CD4-positive, alpha-beta memory T cell (primary cell): Measurements from ENCODE around the gene CPLX3. TPM values are rescaled to one million over a fixed set of nuclear protein-coding genes. Genes with fewer than 3 reads are reported as not detected.

Source experiments
- CTCF ChIA-PET: fragments of 350-600 bp; sonication (Branson Sonifier 250); formaldehyde crosslinking; loops from one replicate; lab custom pipeline; 2021; ENCODE audit warnings: inconsistent platforms; ENCODE audit not compliant: partially characterized antibody; lab: Charles Lee
- POLR2A ChIA-PET: fragments of 350-600 bp; sonication (Branson Sonifier 250); formaldehyde crosslinking; loops from one replicate; lab custom pipeline; 2021; ENCODE audit not compliant: partially characterized antibody; lab: Charles Lee
- DNase-seq, 5 donors: peaks; one replicate each; pipeline versions ENCODE4 v3.0.0 to v3.0.0-alpha.2; 2020 to 2022; ENCODE audit warnings: mixed read lengths in 1 of 5
- H3K27ac ChIP-seq: one replicate; pipeline ENCODE4 v1.7.0; 2013; ENCODE audit warnings: low read depth, low read length
- H3K27me3 ChIP-seq: 2 replicates; pipeline ENCODE4 v1.7.0; 2013; ENCODE audit warnings: mild to moderate bottlenecking, low read length, moderate library complexity; ENCODE audit not compliant: insufficient read depth
- H3K36me3 ChIP-seq: 2 replicates; pipeline ENCODE4 v1.7.0; 2013; ENCODE audit warnings: mild to moderate bottlenecking, low read length, moderate library complexity; ENCODE audit not compliant: insufficient read depth
- H3K4me1 ChIP-seq: 2 replicates; pipeline ENCODE4 v1.7.0; 2013; ENCODE audit warnings: mild to moderate bottlenecking, low read length, moderate library complexity; ENCODE audit not compliant: insufficient read depth
- H3K4me3 ChIP-seq, 2 donors: one replicate each; pipeline ENCODE4 v1.7.0; 2013; ENCODE audit warnings: low read length in 2 of 2, mild to moderate bottlenecking in 1 of 2
- H3K9me3 ChIP-seq, 2 donors: one replicate each; pipeline ENCODE4 v1.7.0; 2013; ENCODE audit warnings: low read length in 2 of 2, control low read depth in 1 of 2; ENCODE audit not compliant: control insufficient read depth in 1 of 2
- H3K27ac Mint-ChIP-seq, 7 donors: one replicate each; pipeline ENCODE4 v1.8.0; 2020 to 2021; ENCODE audit warnings: mixed read lengths in 7 of 7, mild to moderate bottlenecking in 6 of 7, inconsistent platforms in 3 of 7, moderate library complexity in 3 of 7
- H3K27me3 Mint-ChIP-seq, 2 donors: one replicate each; pipeline ENCODE4 v1.8.0; 2020 to 2021; ENCODE audit warnings: mixed read lengths in 2 of 2
- H3K36me3 Mint-ChIP-seq, 2 donors: one replicate each; pipeline ENCODE4 v1.8.0; 2020 to 2021; ENCODE audit warnings: mixed read lengths in 2 of 2, inconsistent platforms in 1 of 2, mild to moderate bottlenecking in 1 of 2
- H3K4me1 Mint-ChIP-seq, 4 donors: one replicate each; pipeline ENCODE4 v1.8.0; 2020 to 2021; ENCODE audit warnings: mixed read lengths in 4 of 4, mild to moderate bottlenecking in 1 of 4
- H3K4me3 Mint-ChIP-seq, 8 donors: one replicate each; pipeline ENCODE4 v1.8.0; 2020 to 2021; ENCODE audit warnings: mixed read lengths in 8 of 8, mild to moderate bottlenecking in 7 of 8, moderate library complexity in 6 of 8, inconsistent platforms in 3 of 8
- H3K9me3 Mint-ChIP-seq, 8 donors: one replicate each; pipeline ENCODE4 v1.8.0; 2020 to 2021; ENCODE audit warnings: mixed read lengths in 8 of 8, mild to moderate bottlenecking in 5 of 8, inconsistent platforms in 3 of 8, moderate library complexity in 1 of 8
- intact Hi-C: fragments of 100-400 bp; cut with micrococcal nuclease; formaldehyde crosslinking; loops from one replicate; pipeline ENCODE4 v1.15.1; 2023
- polyA plus RNA-seq, 2 donors: library from polyadenylated mRNA; unstranded; fragments of 300-500 nt; fragmentation: Illumina TruSeq; gene quantifications; one replicate each; pipeline ENCODE4 v1.2.3, GENCODE V29; 2021
- total RNA-seq, 2 experiments: library from RNA; stranded (reverse); gene quantifications; one replicate each; pipeline ENCODE4 v1.2.3, GENCODE V29; 2021

The CPLX3 gene
- total and polyA plus RNA-seq, 4 experiments from 2014 or later, result not detected

GRCh38 chr15:74788042-74788682, 38.3 kb upstream of the CPLX3 start:
- peaks cover 96% of the 10 kb centered on the region for H3K4me1 ChIP-seq
- no peaks in the 10 kb centered on the region for H3K27me3 ChIP-seq
- CTCF ChIA-PET, result interaction anchor here (0.7 to 36.4 kb wide), 18 partner anchors 7 to 171 kb away, joined by 3 to 1908 read pairs (median 4); partner anchors contain the start of genes CLK3, COX5A, CSK and LMAN1L
- Mint-ChIP-seq H3K27me3 (no peaks in the 10 kb centered on the region), H3K4me1 (peaks cover 43 to 98% (median 72%) of the 10 kb centered on the region in 4 donors), H3K27ac (peak overlapping the region; percentile 95 to 99 (median 98)), H3K9me3 (peaks cover 0 to 3% (median 0%) of the 10 kb centered on the region in 8 donors), H3K36me3 (peaks cover 13 to 52% of the 10 kb centered on the region in 2 donors), H3K4me3 (peak overlapping the region; percentile 85 to 96 (median 92))
- no peaks in the 10 kb centered on the region for H3K9me3 ChIP-seq
- peaks cover 11% of the 10 kb centered on the region for H3K36me3 ChIP-seq
- intact Hi-C loops, result loop anchor here (5.0 kb wide), 2 partner anchors 149 to 171 kb away; partner anchors contain the start of genes CLK3 and COX5A
- peak overlapping the region; percentile 55 to 69 for H3K4me3 ChIP-seq
- POLR2A ChIA-PET, result interaction anchor here (0.7 to 24.9 kb wide), 21 partner anchors 2 to 666 kb away, joined by 3 to 1342 read pairs (median 7); partner anchors contain the start of genes C15orf39, CLK3, COX5A and CSK
- DNase-seq, result peak in 1 of 5 donors; percentile 27
- peak overlapping the region; percentile 86 for H3K27ac ChIP-seq

DNA sequence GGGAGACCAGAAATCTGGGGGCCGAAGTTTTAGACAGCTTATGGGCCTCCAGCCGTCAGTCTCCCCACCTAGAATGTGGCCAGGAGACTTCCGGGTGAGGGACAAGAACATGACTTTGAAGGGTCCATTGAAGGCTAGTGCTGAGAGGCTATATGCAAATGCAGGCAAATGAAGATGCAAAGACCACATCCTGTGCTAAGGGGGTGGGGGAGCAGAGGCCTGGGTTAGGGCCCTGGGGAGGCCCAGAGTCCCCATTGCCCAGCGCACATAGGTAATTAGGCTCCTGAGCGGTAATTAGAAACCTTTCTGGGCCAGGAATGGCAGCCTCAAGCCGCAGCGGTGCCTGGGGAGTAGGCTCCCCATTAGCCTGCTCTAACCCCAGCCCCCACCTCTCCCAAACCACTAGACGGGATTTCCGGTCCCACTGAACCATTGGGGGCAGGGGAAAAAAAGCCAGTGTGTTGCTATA, 37.7 kb upstream of the CPLX3 start:
- H3K9me3 Mint-ChIP-seq, result peaks cover 0 to 3% (median 0%) of the 10 kb centered on the region in 8 donors
- Histone ChIP-seq H3K27ac (peak overlapping the region; percentile 86), H3K4me1 (peaks cover 97% of the 10 kb centered on the region), H3K9me3 (no peaks in the 10 kb centered on the region), H3K36me3 (peaks cover 11% of the 10 kb centered on the region), H3K27me3 (no peaks in the 10 kb centered on the region), H3K4me3 (peak overlapping the region; percentile 55 to 69)
- peaks cover 13 to 50% of the 10 kb centered on the region in 2 donors for H3K36me3 Mint-ChIP-seq
- POLR2A ChIA-PET, result interaction anchor here (0.8 to 24.9 kb wide), 16 partner anchors 1 to 666 kb away, joined by 3 to 1342 read pairs (median 12); partner anchors contain the start of genes CLK3, CSK, FAM219B and MAN2C1
- peak overlapping the region; percentile 85 to 96 (median 92) for H3K4me3 Mint-ChIP-seq
- peak; percentile 61 to 81 (median 64) for DNase-seq
- no peaks in the 10 kb centered on the region for H3K27me3 Mint-ChIP-seq
- intact Hi-C loops, result loop anchor here (1.0 to 5.0 kb wide), 3 partner anchors 7 to 171 kb away; partner anchors contain the start of genes CLK3 and COX5A
- CTCF ChIA-PET, result interaction anchor here (0.7 to 36.4 kb wide), 14 partner anchors 6 to 172 kb away, joined by 3 to 1908 read pairs (median 6); partner anchors contain the start of genes CLK3, COX5A, CSK and LMAN1L
- peaks cover 47 to 98% (median 78%) of the 10 kb centered on the region in 4 donors for H3K4me1 Mint-ChIP-seq
- H3K27ac Mint-ChIP-seq, result peak overlapping the region; percentile 95 to 99 (median 98)

GRCh38 chr15:74789171-74789631, 37.2 kb upstream of the CPLX3 start:
- Mint-ChIP-seq H3K4me3 (peak overlapping the region; percentile 85 to 96 (median 92)), H3K4me1 (peaks cover 47 to 97% (median 78%) of the 10 kb centered on the region in 4 donors), H3K36me3 (peaks cover 13 to 49% of the 10 kb centered on the region in 2 donors), H3K27ac (peak overlapping the region; percentile 95 to 99 (median 98)), H3K9me3 (peaks cover 0 to 3% (median 0%) of the 10 kb centered on the region in 8 donors), H3K27me3 (no peaks in the 10 kb centered on the region)
- intact Hi-C loops, result loop anchor here (1.0 to 5.0 kb wide), 3 partner anchors 8 to 172 kb away; partner anchors contain the start of genes CLK3 and COX5A
- peak in 3 of 5 donors; percentile 39 to 67 (median 47) for DNase-seq
- Histone ChIP-seq H3K27ac (peak overlapping the region; percentile 86), H3K4me3 (peak overlapping the region; percentile 55 to 69), H3K9me3 (no peaks in the 10 kb centered on the region), H3K4me1 (peaks cover 98% of the 10 kb centered on the region), H3K36me3 (peaks cover 11% of the 10 kb centered on the region), H3K27me3 (no peaks in the 10 kb centered on the region)
- CTCF ChIA-PET, result interaction anchor here (2.1 to 36.4 kb wide), 4 partner anchors 6 to 156 kb away, joined by 6 to 1908 read pairs (median 992); partner anchors contain the start of genes COX5A, CSK and LMAN1L
- POLR2A ChIA-PET, result interaction anchor here (0.6 to 24.9 kb wide), 8 partner anchors 1 to 576 kb away, joined by 3 to 1342 read pairs (median 31); partner anchors contain the start of genes CLK3, CPLX3, CSK and FAM219B

GRCh38 chr15:74789741-74790079, 36.7 kb upstream of the CPLX3 start:
- H3K36me3 ChIP-seq, result peaks cover 11% of the 10 kb centered on the region
- peaks cover 49 to 96% (median 80%) of the 10 kb centered on the region in 4 donors for H3K4me1 Mint-ChIP-seq
- H3K27ac Mint-ChIP-seq, result peak overlapping the region; percentile 95 to 99 (median 98)
- DNase-seq, result no peak
- CTCF ChIA-PET, result interaction anchor here (9.3 to 36.4 kb wide), 3 partner anchors 5 to 156 kb away, joined by 77 to 1908 read pairs (median 1908); partner anchors contain the start of genes CSK and LMAN1L
- H3K36me3 Mint-ChIP-seq, result peaks cover 13 to 50% of the 10 kb centered on the region in 2 donors
- no peaks in the 10 kb centered on the region for H3K27me3 ChIP-seq
- peak overlapping the region; percentile 85 to 96 (median 92) for H3K4me3 Mint-ChIP-seq
- peaks cover 99% of the 10 kb centered on the region for H3K4me1 ChIP-seq
- H3K9me3 Mint-ChIP-seq, result peaks cover 0 to 3% (median 0%) of the 10 kb centered on the region in 8 donors
- POLR2A ChIA-PET, result interaction anchor here (0.6 to 24.9 kb wide), 8 partner anchors 0 to 577 kb away, joined by 3 to 1342 read pairs (median 31); partner anchors contain the start of genes CLK3, CPLX3, CSK and FAM219B
- no peaks in the 10 kb centered on the region for H3K27me3 Mint-ChIP-seq
- H3K4me3 ChIP-seq, result peak overlapping the region; percentile 55 to 69
- H3K9me3 ChIP-seq, result no peaks in the 10 kb centered on the region
- intact Hi-C loops, result loop anchor here (1.0 to 5.0 kb wide), 3 partner anchors 8 to 172 kb away; partner anchors contain the start of genes CLK3 and COX5A
- peak overlapping the region; percentile 86 for H3K27ac ChIP-seq

GRCh38 chr15:74790080-74790916, 36.1 kb upstream of the CPLX3 start:
- H3K9me3 ChIP-seq, result no peaks in the 10 kb centered on the region
- Mint-ChIP-seq H3K9me3 (peaks cover 0 to 3% (median 0%) of the 10 kb centered on the region in 8 donors), H3K36me3 (peaks cover 10 to 49% of the 10 kb centered on the region in 2 donors), H3K4me3 (peak overlapping the region; percentile 85 to 96 (median 92)), H3K27ac (peak overlapping the region; percentile 95 to 99 (median 98)), H3K27me3 (no peaks in the 10 kb centered on the region), H3K4me1 (peaks cover 51 to 96% (median 81%) of the 10 kb centered on the region in 4 donors)
- intact Hi-C loops, result no loop called here
- no peaks in the 10 kb centered on the region for H3K27me3 ChIP-seq
- peak in 1 of 5 donors; percentile 76 for DNase-seq
- peak overlapping the region; percentile 86 for H3K27ac ChIP-seq
- H3K4me3 ChIP-seq, result peak overlapping the region; percentile 7 to 69
- ChIA-PET CTCF (interaction anchor here (9.3 to 36.4 kb wide), 3 partner anchors 5 to 157 kb away, joined by 77 to 1908 read pairs (median 1908); partner anchors contain the start of genes CSK and LMAN1L), POLR2A (interaction anchor here (0.6 to 24.9 kb wide), 8 partner anchors 0 to 175 kb away, joined by 3 to 1342 read pairs (median 31); partner anchors contain the start of genes CLK3, CSK, MPI and ULK3)
- H3K4me1 ChIP-seq, result peaks cover 99% of the 10 kb centered on the region
- H3K36me3 ChIP-seq, result peaks cover 11% of the 10 kb centered on the region

- Histone ChIP-seq H3K4me1 (peaks cover 99% of the 10 kb centered on the region), H3K27ac (peak overlapping the region; percentile 86), H3K27me3 (no peaks in the 10 kb centered on the region), H3K36me3 (peaks cover 11% of the 10 kb centered on the region), H3K4me3 (no peak overlapping the region), H3K9me3 (no peaks in the 10 kb centered on the region)
- Mint-ChIP-seq H3K27me3 (no peaks in the 10 kb centered on the region), H3K36me3 (peaks cover 11 to 48% of the 10 kb centered on the region in 2 donors), H3K27ac (peak overlapping the region; percentile 82 to 99 (median 92)), H3K4me3 (peak overlapping the region in 7 of 8 donors; percentile 70 to 96 (median 76)), H3K9me3 (no peaks in the 10 kb centered on the region), H3K4me1 (peaks cover 51 to 96% (median 82%) of the 10 kb centered on the region in 4 donors)
- POLR2A ChIA-PET, result interaction anchor here (0.8 to 24.9 kb wide), 5 partner anchors 1 to 110 kb away, joined by 3 to 1342 read pairs (median 45); partner anchors contain the start of genes CSK and MPI
- DNase-seq, result no peak
- CTCF ChIA-PET, result interaction anchor here (1.4 to 36.4 kb wide), 4 partner anchors 4 to 173 kb away, joined by 3 to 1908 read pairs (median 992); partner anchors contain the start of genes CSK and LMAN1L
- intact Hi-C loops, result no loop called here
Measured at GRCh38 chr15:74791007-74791406, 35.4 kb upstream of the CPLX3 start.
